Activated CD4-positive, alpha-beta T cell treated with anti-CD3 and anti-CD28 coated beads, Interleukin-2, amount 50 U/mL, for 1 hour (primary cell): Measurements from ENCODE around the gene EXOC6B.
"Not testable (repeated sequence)": the region's sequence is repeated elsewhere in the genome, so short reads cannot be mapped to it uniquely, and the experiment has no call there.

ENCODE experiments used
- DNase-seq: peaks from one replicate; pipeline ENCODE4 v3.0.0-alpha.2; 2020

The EXOC6B gene

DNA sequence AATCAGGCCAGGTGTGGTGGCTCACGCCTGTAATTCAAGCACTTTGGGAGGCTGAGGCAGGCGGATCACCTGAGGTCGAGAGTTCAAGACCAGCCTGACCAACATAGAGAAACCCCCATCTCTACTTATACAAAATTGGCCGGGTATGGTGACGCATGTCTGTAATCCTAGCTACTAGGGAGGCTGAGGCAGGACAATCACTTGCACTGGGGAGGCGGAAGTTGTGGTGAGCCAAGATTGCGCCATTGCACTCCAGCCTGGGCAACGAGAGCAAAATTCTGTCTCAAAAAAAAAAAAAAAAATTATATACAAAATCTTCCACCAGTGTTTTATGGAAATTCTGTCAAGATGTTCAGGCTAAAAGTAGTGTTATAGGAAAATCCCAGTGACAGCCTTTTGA is 290.2 kb downstream of the EXOC6B start:
- DNase-seq, result not testable (repeated sequence)

DNA sequence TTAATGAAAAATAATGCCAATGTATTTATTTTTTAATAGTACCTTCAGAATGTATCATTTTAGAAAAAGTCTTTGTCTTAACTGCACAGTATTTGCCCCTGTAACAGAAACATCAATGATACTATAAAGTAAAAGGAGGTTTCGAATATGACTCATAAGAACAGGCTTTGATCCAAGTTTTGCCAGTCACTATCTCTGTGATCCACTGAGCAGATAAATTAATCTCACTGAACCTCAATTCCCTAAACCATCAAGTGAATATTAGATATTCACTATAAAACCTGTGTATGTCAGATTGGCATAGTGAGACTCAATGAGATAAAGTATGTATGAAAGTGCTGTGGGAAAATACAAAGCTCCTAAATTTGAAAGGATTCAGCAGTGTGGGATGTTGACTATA is 292.1 kb downstream of the EXOC6B start:
- no peak for DNase-seq

- DNase-seq, result no peak
These were observed 298.4 kb downstream of the EXOC6B start for GRCh38 chr2:72527424-72527823.

- DNase-seq, result no peak
These were observed 299.2 kb downstream of the EXOC6B start for GRCh38 chr2:72526623-72527022.

- no peak for DNase-seq
These were observed 301.8 kb downstream of the EXOC6B start for GRCh38 chr2:72524071-72524470.

- DNase-seq, result no peak
These were observed 310.1 kb downstream of the EXOC6B start for GRCh38 chr2:72515696-72516095.

DNA sequence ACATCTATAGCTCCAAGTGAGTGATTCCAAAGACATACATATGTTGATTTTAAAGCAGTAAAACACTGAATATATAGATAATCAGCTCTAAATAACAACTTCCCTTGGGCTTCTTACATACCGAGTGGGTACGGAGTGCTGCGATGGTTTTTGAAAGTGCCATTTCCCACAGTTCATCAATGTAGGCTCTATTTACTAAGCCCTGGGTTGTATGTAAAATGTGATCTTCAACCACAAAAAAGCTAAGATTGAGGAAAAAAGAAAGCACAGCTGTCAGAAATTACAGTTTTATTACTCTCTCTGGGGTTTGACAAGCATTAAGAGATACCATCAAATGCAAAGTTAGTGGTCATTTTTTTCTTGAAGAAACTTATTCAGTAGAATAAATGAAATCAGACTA is 312.8 kb downstream of the EXOC6B start:
- no peak for DNase-seq

DNA sequence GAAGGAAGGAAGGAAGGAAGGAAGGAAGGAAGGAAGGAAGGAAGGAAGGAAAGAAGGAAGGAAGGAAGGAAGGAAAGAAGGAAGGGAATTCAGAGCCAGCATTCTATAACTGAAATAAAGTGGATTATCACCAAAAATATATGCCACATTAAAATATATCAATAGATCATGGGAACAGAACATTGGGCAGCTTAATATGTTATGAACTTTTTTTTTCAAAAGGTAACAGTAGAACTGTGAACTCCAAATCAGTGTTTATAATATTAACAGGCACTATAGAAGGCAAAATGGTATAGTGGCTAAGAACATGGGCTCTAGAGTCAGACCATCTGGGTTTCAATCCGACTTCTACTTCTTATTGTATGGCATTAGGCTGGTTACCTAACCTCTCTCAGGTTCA is 313.5 kb downstream of the EXOC6B start:
- DNase-seq, result no peak

DNA sequence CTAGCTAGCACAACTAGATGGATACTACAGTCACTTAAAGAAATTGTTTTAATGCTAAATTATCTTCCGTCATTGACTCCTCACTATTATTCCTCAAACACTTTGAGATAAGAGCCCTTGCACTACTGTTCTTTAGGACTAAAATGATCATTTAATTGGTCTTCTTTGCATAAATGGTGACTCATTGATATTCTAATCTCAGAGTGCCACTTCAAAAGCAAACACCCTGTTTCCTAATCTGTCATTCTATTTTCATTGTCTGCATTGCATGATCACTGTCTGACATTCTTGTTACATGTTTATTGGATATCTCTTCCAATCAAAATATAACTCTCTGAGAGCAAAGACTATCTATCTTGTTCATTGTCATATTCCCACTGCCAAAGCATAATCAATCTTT is 313.9 kb downstream of the EXOC6B start:
- DNase-seq, result no peak

GRCh38 chr2:72497763-72498162 is 328.1 kb downstream of the EXOC6B start:
- no peak for DNase-seq

- no peak for DNase-seq
These were observed 329.4 kb downstream of the EXOC6B start for GRCh38 chr2:72496479-72496878.

GRCh38 chr2:72494392-72494791 is 331.4 kb downstream of the EXOC6B start:
- DNase-seq, result no peak

- not testable (repeated sequence) for DNase-seq
These were observed 341.2 kb downstream of the EXOC6B start for GRCh38 chr2:72484622-72485021.

DNA sequence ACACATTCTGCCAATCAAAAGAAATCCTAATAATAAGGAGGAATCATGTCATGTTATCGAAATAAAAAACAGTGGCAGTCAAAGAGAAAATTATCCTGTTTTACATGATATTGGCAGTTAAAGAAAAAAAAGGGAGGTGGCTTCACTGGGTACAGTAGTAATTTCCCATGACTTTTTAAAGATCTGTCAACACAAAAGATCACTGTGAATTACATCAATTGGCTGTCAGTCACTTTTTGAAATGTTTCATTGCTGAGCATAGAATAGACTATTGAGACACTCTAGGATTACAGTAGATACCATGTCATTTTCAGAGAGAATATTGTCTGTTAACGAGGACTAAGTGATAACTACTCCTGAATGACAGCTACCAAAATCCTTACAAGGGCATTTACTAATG is 342.5 kb downstream of the EXOC6B start:
- no peak for DNase-seq

DNA sequence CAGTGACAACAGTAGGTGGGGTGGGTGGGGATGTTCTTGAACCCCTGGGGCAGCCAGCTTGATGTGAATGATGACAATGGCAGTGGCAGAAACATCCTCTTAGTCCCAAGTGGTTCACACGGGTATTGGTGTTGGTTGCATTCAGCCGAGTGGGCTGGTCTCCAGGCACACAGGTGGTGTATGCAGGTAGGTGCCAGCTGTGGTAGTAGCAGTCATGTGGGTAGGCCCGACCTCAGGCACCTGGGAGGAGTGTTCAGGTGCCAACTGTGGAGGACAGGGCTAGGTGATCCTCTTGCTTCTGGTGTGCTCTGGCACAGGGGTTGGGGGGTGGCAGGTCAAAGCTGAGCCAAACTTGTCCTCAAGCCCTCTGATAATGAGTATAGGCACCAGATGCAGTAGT is 350.6 kb downstream of the EXOC6B start:
- no peak for DNase-seq

DNA sequence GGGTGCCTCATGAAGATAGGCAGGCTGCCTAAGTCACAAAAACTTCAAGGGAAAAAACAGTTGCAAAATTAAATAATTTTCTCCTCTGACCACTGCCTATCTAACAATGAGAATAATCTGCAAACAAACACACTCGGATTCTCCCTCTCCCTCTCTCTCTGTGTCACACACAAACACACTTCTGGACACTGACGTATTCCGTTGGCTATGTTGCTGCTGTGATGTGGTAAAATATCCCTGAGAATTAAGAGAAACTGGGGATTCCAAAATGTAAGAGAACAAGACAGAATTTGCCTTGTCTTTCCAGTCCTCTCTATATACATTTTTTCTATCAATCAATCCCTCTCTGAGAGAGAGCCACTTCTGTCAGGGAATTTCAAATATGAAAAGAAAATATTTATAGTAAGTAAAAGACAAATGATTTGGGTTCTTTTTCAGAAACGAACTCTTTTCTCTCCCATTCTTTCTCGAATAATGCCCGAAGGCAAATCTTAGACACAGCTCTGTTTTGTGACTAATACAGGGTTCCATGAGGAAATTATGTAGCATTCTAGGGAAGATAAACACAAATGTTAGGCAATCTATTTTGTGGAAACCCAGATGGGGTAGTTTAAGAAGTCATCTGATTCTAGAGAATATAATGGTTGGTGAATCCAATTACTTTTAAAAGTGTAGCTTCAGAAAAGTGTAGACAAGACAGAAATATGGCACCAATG is 367.9 kb downstream of the EXOC6B start:
- no peak for DNase-seq

DNA sequence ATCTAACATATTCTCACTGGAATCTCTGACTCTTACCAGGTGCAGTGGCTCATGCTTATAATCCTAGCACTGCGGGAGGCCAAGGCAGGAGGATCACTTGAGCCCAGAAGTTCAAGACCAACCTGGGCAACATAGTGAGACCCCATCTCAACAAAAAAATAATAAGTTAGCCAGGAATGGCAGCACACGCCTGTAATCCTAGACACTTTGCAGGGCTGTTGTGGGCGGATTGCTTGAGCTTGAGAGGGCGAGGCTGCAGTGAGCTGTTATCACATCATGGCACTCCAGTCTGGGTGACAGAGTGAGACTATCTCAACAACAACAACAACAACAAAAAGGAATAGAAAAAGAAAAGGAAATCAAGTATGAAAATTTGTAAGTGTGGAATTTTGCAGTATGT is 371.6 kb downstream of the EXOC6B start:
- no peak for DNase-seq

GRCh38 chr2:72442270-72442669 is 383.6 kb downstream of the EXOC6B start:
- DNase-seq, result no peak

- no peak for DNase-seq
These were observed 385.9 kb downstream of the EXOC6B start for GRCh38 chr2:72439892-72440291.

GRCh38 chr2:72438364-72438763 is 387.5 kb downstream of the EXOC6B start:
- no peak for DNase-seq

DNA sequence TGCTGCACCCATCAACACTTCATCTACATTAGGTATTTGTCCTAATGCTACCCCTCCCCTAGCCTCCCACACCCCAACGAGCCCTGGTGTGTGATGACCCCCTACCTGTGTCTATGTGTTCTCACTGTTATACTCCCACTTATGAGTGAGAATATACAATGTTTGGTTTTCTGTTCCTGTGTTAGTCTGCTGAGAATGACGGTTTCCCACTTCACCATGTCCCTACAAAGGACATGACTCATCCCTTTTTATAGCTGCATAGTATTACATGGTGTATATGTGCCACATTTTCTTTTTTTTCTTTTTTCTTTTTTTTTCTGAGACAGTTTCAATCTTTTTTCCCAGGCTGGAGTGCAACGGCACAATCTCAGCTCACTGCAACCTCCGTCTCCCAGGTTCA is 394.1 kb downstream of the EXOC6B start:
- DNase-seq, result no peak

DNA sequence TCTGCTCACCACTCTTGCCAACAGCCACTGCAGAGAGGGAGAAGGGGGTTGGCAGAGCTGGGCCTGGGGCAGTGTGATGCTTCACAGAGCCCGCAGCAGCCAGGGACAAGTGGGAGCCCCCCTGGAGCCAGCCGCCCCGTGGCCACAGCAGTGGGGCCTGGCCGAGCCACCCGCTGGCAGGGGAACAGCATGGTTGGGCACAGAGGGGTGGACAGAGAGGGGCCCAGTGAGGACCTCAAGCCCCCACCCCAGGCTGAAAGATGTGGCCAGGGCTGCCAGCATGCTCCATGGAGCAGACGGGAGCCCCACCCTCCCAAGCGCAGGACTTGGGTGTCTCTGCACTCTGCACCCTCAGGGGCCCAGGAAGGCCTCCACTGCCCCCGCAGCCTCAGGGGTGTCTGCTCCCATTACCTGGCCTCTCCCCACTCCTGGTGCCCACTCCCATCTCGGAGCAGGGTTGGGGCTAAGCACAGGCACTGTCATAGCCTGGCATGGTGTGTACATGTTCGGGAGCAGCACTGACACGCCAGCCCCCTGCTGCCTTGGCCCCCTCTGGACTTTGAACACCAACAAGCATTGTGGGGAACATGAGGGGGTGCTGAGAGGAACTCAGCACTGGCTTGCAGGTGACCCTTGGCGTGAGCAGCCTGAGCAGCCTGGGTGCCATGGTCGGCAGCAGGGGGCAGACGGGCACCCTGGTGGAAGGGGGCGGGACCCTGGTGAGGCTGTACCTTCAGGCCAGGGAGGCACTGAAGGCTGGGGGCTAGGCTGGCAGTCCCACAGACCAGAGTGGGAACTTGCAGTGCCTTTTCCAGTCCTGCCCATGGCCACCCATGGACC is 398.6 kb downstream of the EXOC6B start:
- DNase-seq, result no peak

DNA sequence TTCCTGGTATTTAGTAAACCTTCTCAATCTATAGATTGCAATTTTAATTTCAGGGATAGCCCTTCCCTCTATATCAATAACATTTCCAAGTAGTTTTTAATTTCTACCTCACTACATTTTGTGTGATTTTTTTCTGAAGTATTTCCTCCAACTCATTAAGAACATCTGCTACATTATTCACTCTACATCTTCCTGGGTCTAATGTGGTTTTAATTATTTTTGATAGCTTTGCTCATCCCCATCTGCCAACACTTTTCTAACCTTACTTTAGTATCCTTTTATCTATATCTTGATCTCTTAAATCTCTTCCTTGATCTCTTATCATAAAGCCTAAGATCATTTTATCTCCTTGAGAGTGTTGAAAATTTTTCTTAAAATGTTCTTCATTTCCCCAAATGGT is 399.8 kb downstream of the EXOC6B start:
- no peak for DNase-seq

GRCh38 chr2:72423756-72424155 is 402.1 kb downstream of the EXOC6B start:
- no peak for DNase-seq
